SK-N-SH (cell line): Measurements from ENCODE around the gene SLC36A3. TPM values are rescaled to one million over a fixed set of nuclear protein-coding genes. Genes with fewer than 3 reads are reported as not detected.

Source experiments
- CTCF ChIA-PET: fragments of 300-600, 350-600 bp; formaldehyde crosslinking; extraction: SDS; loops from one replicate; lab custom pipeline; 2021; lab: Yijun Ruan, JAX
- POLR2A ChIA-PET: fragments of 350-600 bp; sonication (Branson Sonifier 250); formaldehyde crosslinking; extraction: SDS; loops from one replicate; lab custom pipeline; 2020; ENCODE audit warnings: antibody characterized with exemption, inconsistent platforms; lab: Yijun Ruan, JAX
- DNase-seq: peaks from one replicate; pipeline ENCODE4 v3.0.0; 2012
- H2AFZ ChIP-seq: fragments of 200-600 bp; sonication (generic); 2 replicates; pipeline ENCODE4 v1.8.1; 2016; ENCODE audit warnings: antibody characterized with exemption, mild to moderate bottlenecking, low read depth
- H3F3A ChIP-seq: fragments of 200-600 bp; sonication (generic); replicated peaks from 2 replicates; pipeline ENCODE3; 2016; ENCODE audit warnings: antibody characterized with exemption, mild to moderate bottlenecking; ENCODE audit not compliant: insufficient read depth
- H3K27ac ChIP-seq, 2 experiments: fragments of 200-500 bp in 1 of 2; fragments of 200-600 bp in 1 of 2; sonication (Bioruptor generic) in 1 of 2; sonication (generic), shearing (Covaris generic) in 1 of 2; 2 replicates each; pipeline versions ENCODE4 v1.5.1 to v1.6.1; 2014 to 2016; ENCODE audit warnings: low read depth in 2 of 2, inconsistent platforms in 1 of 2, low read length in 1 of 2, mild to moderate bottlenecking in 1 of 2, mixed read lengths in 1 of 2
- H3K27me3 ChIP-seq: fragments of 200-600 bp; sonication (generic), shearing (Covaris generic); 2 replicates; pipeline ENCODE4 v1.6.1; 2016; ENCODE audit warnings: mixed run types; ENCODE audit not compliant: insufficient read depth
- H3K36me3 ChIP-seq, 2 experiments: fragments of 200-500 bp in 1 of 2; fragments of 200-600 bp in 1 of 2; sonication (Bioruptor generic) in 1 of 2; sonication (generic) in 1 of 2; replicated peaks in 1 of 2; 2 replicates each; pipeline versions ENCODE3 to v1.5.1; 2014 to 2016; ENCODE audit warnings: low read length in 1 of 2, mild to moderate bottlenecking in 1 of 2; ENCODE audit not compliant: insufficient read depth in 2 of 2, control insufficient read depth in 1 of 2
- H3K4me1 ChIP-seq, 2 experiments: fragments of 200-500 bp in 1 of 2; fragments of 200-600 bp in 1 of 2; sonication (Bioruptor generic) in 1 of 2; sonication (generic), shearing (Covaris generic) in 1 of 2; 2 replicates each; pipeline versions ENCODE4 v1.5.1 to v1.6.1; 2014 to 2016; ENCODE audit warnings: low read depth in 1 of 2, low read length in 1 of 2, mixed run types in 1 of 2; ENCODE audit not compliant: insufficient read depth in 2 of 2, control insufficient read depth in 1 of 2
- H3K4me2 ChIP-seq: fragments of 200-600 bp; sonication (generic), shearing (Covaris generic); 2 replicates; pipeline ENCODE4 v1.6.1; 2017; ENCODE audit warnings: mixed run types
- H3K4me3 ChIP-seq, 2 experiments: fragments of 200-500 bp in 1 of 2; fragments of 200-600 bp in 1 of 2; sonication (Bioruptor generic) in 1 of 2; sonication (generic), shearing (Covaris generic) in 1 of 2; 2 replicates each; pipeline versions ENCODE4 v1.5.1 to v1.8.1; 2014 to 2016; ENCODE audit warnings: low read depth in 2 of 2, inconsistent platforms in 1 of 2, low read length in 1 of 2, mild to moderate bottlenecking in 1 of 2, mixed read lengths in 1 of 2, moderate library complexity in 1 of 2
- H3K79me2 ChIP-seq: fragments of 200-600 bp; sonication (generic); 2 replicates; pipeline ENCODE4 v1.8.1; 2017; ENCODE audit warnings: mild to moderate bottlenecking; ENCODE audit not compliant: insufficient read depth
- H3K9ac ChIP-seq: fragments of 200-600 bp; sonication (generic); 2 replicates; pipeline ENCODE4 v1.6.1; 2017; ENCODE audit warnings: mixed run types
- H3K9me2 ChIP-seq: fragments of 200-600 bp; sonication (generic); 2 replicates; pipeline ENCODE4 v1.6.1; 2017; ENCODE audit warnings: mixed run types
- H3K9me3 ChIP-seq: fragments of 200-600 bp; sonication (generic); 2 replicates; pipeline ENCODE4 v1.6.1; 2017; ENCODE audit warnings: mixed run types, mild to moderate bottlenecking, moderate library complexity
- H4K20me1 ChIP-seq: fragments of 200-600 bp; sonication (generic); 2 replicates; pipeline ENCODE4 v1.6.1; 2017; ENCODE audit warnings: mild to moderate bottlenecking, mixed run types; ENCODE audit not compliant: insufficient read depth
- CHD2 ChIP-seq: fragments of 150-350 bp; IDR thresholded peaks from 2 replicates; pipeline ENCODE4 v1.6.1; 2018; ENCODE audit warnings: low read length; ENCODE audit not compliant: partially characterized antibody
- ELF1 ChIP-seq: IDR thresholded peaks from 2 replicates; pipeline ENCODE4 v1.4.0; 2012
- FOSL2 ChIP-seq: IDR thresholded peaks from 2 replicates; pipeline ENCODE4 v1.4.0; 2012; ENCODE audit warnings: low read depth, mild to moderate bottlenecking, moderate library complexity, borderline replicate concordance
- FOXJ3 ChIP-seq: sonication (generic); formaldehyde crosslinking; IDR thresholded peaks from 2 replicates; pipeline ENCODE4 v1.5.1; 2020; ENCODE audit warnings: mild to moderate bottlenecking, missing genetic modification reagents
- GABPA ChIP-seq: IDR thresholded peaks from 2 replicates; pipeline ENCODE4 v1.4.0; 2012; ENCODE audit warnings: low read depth, mild to moderate bottlenecking
- JUND ChIP-seq: IDR thresholded peaks from 2 replicates; pipeline ENCODE4 v1.4.0; 2012
- NRF1 ChIP-seq: IDR thresholded peaks from 2 replicates; pipeline ENCODE4 v1.6.1; 2012; ENCODE audit warnings: low read depth, mild to moderate bottlenecking, low read length
- POLR2AphosphoS5 ChIP-seq: IDR thresholded peaks from 2 replicates; pipeline ENCODE4 v1.6.1; 2012; ENCODE audit warnings: low read depth, low read length
- RAD21 ChIP-seq: IDR thresholded peaks from 2 replicates; pipeline ENCODE4 v1.6.1; 2012; ENCODE audit warnings: mild to moderate bottlenecking, low read length
- RCOR1 ChIP-seq: fragments of 150-350 bp; IDR thresholded peaks from 2 replicates; pipeline ENCODE4 v1.6.1; 2017; ENCODE audit warnings: antibody characterized with exemption, low read length
- REST ChIP-seq: IDR thresholded peaks from 2 replicates; pipeline ENCODE4 v1.6.1; 2012; ENCODE audit warnings: mild to moderate bottlenecking, low read depth, low read length, moderate library complexity
- RFX5 ChIP-seq: IDR thresholded peaks from 2 replicates; pipeline ENCODE4 v1.6.1; 2012; ENCODE audit warnings: mild to moderate bottlenecking, improper control_type of control experiment, low read length
- RXRA ChIP-seq: IDR thresholded peaks from 2 replicates; pipeline ENCODE4 v1.4.0; 2012; ENCODE audit warnings: low read depth, mild to moderate bottlenecking, borderline replicate concordance
- SMC3 ChIP-seq: IDR thresholded peaks from 2 replicates; pipeline ENCODE4 v1.6.1; 2012; ENCODE audit warnings: low read depth, low read length, improper control_type of control experiment
- TAF1 ChIP-seq: IDR thresholded peaks from 2 replicates; pipeline ENCODE4 v1.6.1; 2012; ENCODE audit warnings: low read depth, mild to moderate bottlenecking, low read length, moderate library complexity, borderline replicate concordance
- TEAD4 ChIP-seq: IDR thresholded peaks from 2 replicates; pipeline ENCODE4 v1.4.0; 2012; ENCODE audit warnings: mild to moderate bottlenecking, borderline replicate concordance; ENCODE audit not compliant: insufficient read depth
- USF1 ChIP-seq: IDR thresholded peaks from 2 replicates; pipeline ENCODE4 v1.4.0; 2012; ENCODE audit warnings: low read depth, borderline replicate concordance
- YY1 ChIP-seq: IDR thresholded peaks from 2 replicates; pipeline ENCODE4 v1.4.0; 2012; ENCODE audit warnings: low read depth, mild to moderate bottlenecking
- WGBS: methylation state at CpG from one replicate; pipeline ENCODE4 v1.1.6; 2017; ENCODE audit warnings: low lambda C conversion rate; 5-methylcytosine and 5-hydroxymethylcytosine counted together
- polyA plus RNA-seq, 3 experiments: library from polyadenylated mRNA; depleted of rRNA; stranded (reverse); fragments of >200 nt; gene quantifications; 2 replicates each; pipeline ENCODE4 v1.2.3, GENCODE V29; 2012

SLC36A3 gene
- polyA plus RNA-seq, 1 of the 3 experiments (the other 2 are of a cell fraction): not detected

GRCh38 chr5:151251001-151251551 lies 52.5 kb downstream of the SLC36A3 start:
- H3K36me3 ChIP-seq: no peaks in the 10 kb centered on the region
- H3K27ac ChIP-seq: no peak overlapping the region
- CTCF ChIA-PET: interaction anchor here (1.2 to 1.5 kb wide), 2 partner anchors 11 to 90 kb away, joined by 4 to 6 read pairs; no protein-coding TSS in a partner anchor
- H3K4me3 ChIP-seq: no peak overlapping the region
- DNase-seq: no peak
- peaks cover 0 to 5% of the 10 kb centered on the region in 2 experiments; a peak in 1 of 4 replicates for H3K4me1 ChIP-seq
- no peak for TF ChIP-seq RXRA
- no peak for TF ChIP-seq FOXJ3 (CRISPR knock-in tag)
- no peak for TF ChIP-seq TAF1
- TF ChIP-seq USF1: no peak
- TF ChIP-seq ELF1: no peak
- no peak for TF ChIP-seq JUND
- TF ChIP-seq RAD21: no peak
- no peak for TF ChIP-seq YY1
- no peak for TF ChIP-seq GABPA
- no peak for TF ChIP-seq RFX5
- TF ChIP-seq REST: no peak
- no peak for TF ChIP-seq FOSL2
- no peak for TF ChIP-seq CHD2
- TF ChIP-seq SMC3: no peak
- TF ChIP-seq POLR2AphosphoS5: no peak
- no peak for TF ChIP-seq NRF1
- TF ChIP-seq RCOR1: no peak
- no peak for TF ChIP-seq TEAD4
- H3F3A ChIP-seq: no peaks in the 10 kb centered on the region
- POLR2A ChIA-PET: no interaction called here
- no peaks in the 10 kb centered on the region for H3K9me3 ChIP-seq
- H3K9ac ChIP-seq: no peak overlapping the region
- H3K27me3 ChIP-seq: peaks cover 5% of the 10 kb centered on the region; the same call in 1 of the 2 replicates
- H4K20me1 ChIP-seq: no peaks in the 10 kb centered on the region
- 87% methylated on average over 5 of the region's 5 CpGs for WGBS
- H3K4me2 ChIP-seq: no peak overlapping the region
- H3K79me2 ChIP-seq: no peaks in the 10 kb centered on the region
- H3K9me2 ChIP-seq: no peaks in the 10 kb centered on the region
- no peak overlapping the region for H2AFZ ChIP-seq
